Kidney epithelial cell (primary cell): ENCODE measurements around the gene SYNPR. TPM values are rescaled to one million over a fixed set of nuclear protein-coding genes. Genes with fewer than 3 reads are reported as not detected.

Source experiments
- DNase-seq: peaks from one replicate; pipeline ENCODE4 v3.0.0-alpha.2; 2010; ENCODE audit warnings: low read depth
- H3K27me3 ChIP-seq: 2 replicates; pipeline ENCODE4 v1.6.0; 2011; ENCODE audit warnings: low read length; ENCODE audit not compliant: control insufficient read depth, insufficient read depth
- H3K36me3 ChIP-seq: 2 replicates; pipeline ENCODE4 v1.5.1; 2011; ENCODE audit warnings: low read length; ENCODE audit not compliant: control insufficient read depth, insufficient read depth
- H3K4me3 ChIP-seq: 2 replicates; pipeline ENCODE4 v1.5.1; 2011; ENCODE audit warnings: low read depth, mild to moderate bottlenecking, control low read depth, low read length
- CTCF ChIP-seq: IDR thresholded peaks from 2 replicates; pipeline ENCODE4 v1.5.1; 2011; ENCODE audit warnings: mild to moderate bottlenecking, moderate library complexity, low read length, control low read depth, inconsistent platforms; ENCODE audit not compliant: insufficient read depth, poor library complexity, severe bottlenecking
- total RNA-seq: library from RNA; depleted of rRNA; stranded (reverse); fragments of >200 nt; gene quantifications from 2 replicates; pipeline ENCODE4 v1.2.3, GENCODE V29; 2015

SYNPR gene
- total RNA-seq, 1 donor from 2014 or later, result not detected

- Histone ChIP-seq H3K4me3 (no peak overlapping the region), H3K36me3 (no peaks in the 10 kb centered on the region), H3K27me3 (no peaks in the 10 kb centered on the region)
- DNase-seq, result no peak
- TF ChIP-seq CTCF, result no peak
Observed at GRCh38 chr3:63462732-63463131, 184.6 kb downstream of the SYNPR start.

DNA sequence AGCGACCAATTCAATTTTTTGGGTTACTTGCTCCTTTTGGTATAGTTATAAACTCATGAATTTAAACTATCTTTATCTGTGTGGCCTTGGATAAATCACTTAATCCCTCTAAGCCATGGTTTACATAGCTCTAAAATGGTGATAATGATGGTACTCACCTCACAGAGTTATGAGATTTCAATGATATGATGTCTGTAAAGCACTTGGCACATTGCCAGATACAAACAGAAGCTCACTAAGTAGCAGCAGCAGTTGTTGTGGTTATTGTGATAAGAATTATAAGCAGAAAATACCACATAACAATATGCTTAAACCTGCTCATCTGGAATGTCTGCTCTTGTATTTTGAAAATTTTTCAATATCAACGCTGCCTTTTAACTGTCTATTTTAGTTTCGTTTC is 189.3 kb downstream of the SYNPR start:
- H3K27me3 ChIP-seq, result no peaks in the 10 kb centered on the region
- no peak for DNase-seq
- no peak for TF ChIP-seq CTCF
- H3K36me3 ChIP-seq, result no peaks in the 10 kb centered on the region
- no peak overlapping the region for H3K4me3 ChIP-seq

GRCh38 chr3:63470745-63471144 is 192.6 kb downstream of the SYNPR start:
- Histone ChIP-seq H3K4me3 (no peak overlapping the region), H3K27me3 (no peaks in the 10 kb centered on the region), H3K36me3 (no peaks in the 10 kb centered on the region)
- DNase-seq, result no peak
- TF ChIP-seq CTCF, result no peak

GRCh38 chr3:63471781-63472180 is 193.7 kb downstream of the SYNPR start:
- no peak for DNase-seq
- TF ChIP-seq CTCF, result no peak
- Histone ChIP-seq H3K4me3 (no peak overlapping the region), H3K27me3 (no peaks in the 10 kb centered on the region), H3K36me3 (no peaks in the 10 kb centered on the region)

DNA sequence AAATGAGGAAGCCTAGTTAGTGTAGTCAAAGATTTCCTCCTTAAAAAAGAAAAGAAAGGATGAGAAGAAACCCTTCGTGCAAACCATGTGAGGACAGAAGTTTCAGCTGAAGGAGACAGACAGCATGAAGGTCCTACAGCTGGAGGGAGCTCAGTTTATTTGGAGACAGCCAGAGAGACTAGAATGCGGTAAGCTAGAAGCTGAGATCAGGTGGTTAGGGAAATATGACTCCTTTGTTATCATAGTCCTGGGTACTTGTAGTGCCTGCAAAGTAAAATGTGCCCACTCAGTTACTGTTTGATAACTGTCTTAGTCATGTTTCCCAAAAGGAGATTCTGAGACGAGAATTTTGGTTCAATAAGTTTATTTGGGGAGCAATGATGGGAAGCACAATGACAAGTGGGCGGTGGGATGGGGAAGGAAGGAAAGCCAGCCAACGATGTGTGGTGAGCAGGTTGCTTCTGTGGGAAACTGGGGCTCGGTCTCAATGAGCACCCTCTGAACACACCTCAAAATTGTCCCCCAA is 195.6 kb downstream of the SYNPR start:
- Histone ChIP-seq H3K36me3 (no peaks in the 10 kb centered on the region), H3K4me3 (no peak overlapping the region), H3K27me3 (no peaks in the 10 kb centered on the region)
- DNase-seq, result no peak
- TF ChIP-seq CTCF, result no peak

GRCh38 chr3:63474828-63475518 is 196.9 kb downstream of the SYNPR start:
- TF ChIP-seq CTCF, result no peak
- Histone ChIP-seq H3K27me3 (no peaks in the 10 kb centered on the region), H3K36me3 (no peaks in the 10 kb centered on the region), H3K4me3 (no peak overlapping the region)
- no peak for DNase-seq
